Astrocyte (in vitro differentiated cells and primary cell): ENCODE results near the gene TSC2. TPM values are rescaled to one million over a fixed set of nuclear protein-coding genes. Genes with fewer than 3 reads are reported as not detected.

ENCODE experiments used
- DNase-seq: peaks from one replicate; pipeline ENCODE4 v3.0.0-alpha.2; 2010; ENCODE audit warnings: low read depth
- FAIRE-seq: peaks from 2 replicates; lab custom pipeline; 2011; peaks lifted over from hg19 to GRCh38; lab: Jason Lieb, UNC
- H2AFZ ChIP-seq: 2 replicates; pipeline ENCODE4 v1.6.0; 2012; ENCODE audit warnings: low read depth, low read length, inconsistent platforms
- H3K27ac ChIP-seq: 2 replicates; pipeline ENCODE4 v1.5.1; 2011; ENCODE audit warnings: low read depth, low read length, inconsistent platforms
- H3K27me3 ChIP-seq: 2 replicates; pipeline ENCODE4 v1.6.0; 2011; ENCODE audit warnings: low read length, inconsistent platforms; ENCODE audit not compliant: insufficient read depth
- H3K36me3 ChIP-seq: 2 replicates; pipeline ENCODE4 v1.5.1; 2011; ENCODE audit warnings: low read length, inconsistent platforms; ENCODE audit not compliant: insufficient read depth
- H3K4me1 ChIP-seq: 2 replicates; pipeline ENCODE4 v1.5.1; 2011; ENCODE audit warnings: low read length, inconsistent platforms; ENCODE audit not compliant: insufficient read depth
- H3K4me2 ChIP-seq: 2 replicates; pipeline ENCODE4 v1.6.0; 2012; ENCODE audit warnings: low read length, inconsistent platforms
- H3K4me3 ChIP-seq: 2 replicates; pipeline ENCODE4 v1.5.1; 2011; ENCODE audit warnings: low read depth, mild to moderate bottlenecking, low read length, inconsistent platforms; ENCODE audit not compliant: insufficient read depth
- H3K79me2 ChIP-seq: 2 replicates; pipeline ENCODE4 v1.6.0; 2012; ENCODE audit warnings: mild to moderate bottlenecking, low read length, inconsistent platforms; ENCODE audit not compliant: insufficient read depth
- H3K9ac ChIP-seq: 2 replicates; pipeline ENCODE4 v1.6.0; 2012; ENCODE audit warnings: mild to moderate bottlenecking, low read length, inconsistent platforms
- H3K9me3 ChIP-seq: 2 replicates; pipeline ENCODE4 v1.5.1; 2012; ENCODE audit warnings: low read depth, mild to moderate bottlenecking, low read length, inconsistent platforms; ENCODE audit not compliant: insufficient read depth
- H4K20me1 ChIP-seq: 2 replicates; pipeline ENCODE4 v1.6.0; 2012; ENCODE audit warnings: low read length, inconsistent platforms; ENCODE audit not compliant: insufficient read depth
- H3K27ac Mint-ChIP-seq: one replicate; pipeline ENCODE4 v1.8.0; 2021; ENCODE audit warnings: mild to moderate bottlenecking, mixed read lengths; ENCODE audit not compliant: unreplicated experiment
- H3K27me3 Mint-ChIP-seq: one replicate; pipeline ENCODE4 v1.8.0; 2021; ENCODE audit warnings: low read depth, mixed read lengths; ENCODE audit not compliant: unreplicated experiment
- H3K36me3 Mint-ChIP-seq: one replicate; pipeline ENCODE4 v1.8.0; 2021; ENCODE audit warnings: low read depth, mixed read lengths; ENCODE audit not compliant: unreplicated experiment
- H3K4me1 Mint-ChIP-seq: one replicate; pipeline ENCODE4 v1.8.0; 2021; ENCODE audit warnings: low read depth, mixed read lengths; ENCODE audit not compliant: unreplicated experiment
- H3K4me3 Mint-ChIP-seq: one replicate; pipeline ENCODE4 v1.8.0; 2021; ENCODE audit warnings: mild to moderate bottlenecking, moderate library complexity, mixed read lengths; ENCODE audit not compliant: unreplicated experiment
- H3K9me3 Mint-ChIP-seq: one replicate; pipeline ENCODE4 v1.8.0; 2021; ENCODE audit warnings: mild to moderate bottlenecking, mixed read lengths; ENCODE audit not compliant: unreplicated experiment
- CTCF ChIP-seq: IDR thresholded peaks from 2 replicates; pipeline ENCODE4 v1.5.1; 2011; ENCODE audit warnings: low read depth, mild to moderate bottlenecking, inconsistent platforms, low read length, moderate library complexity; ENCODE audit not compliant: insufficient read depth
- EZH2 ChIP-seq: IDR thresholded peaks from 2 replicates; pipeline ENCODE4 v1.6.1; 2012; ENCODE audit warnings: mild to moderate bottlenecking, low read length, inconsistent platforms; ENCODE audit not compliant: insufficient read depth
- total RNA-seq: library from RNA; stranded (reverse); gene quantifications from 2 replicates; pipeline ENCODE4 v1.2.1, GENCODE V29; 2021

The TSC2 gene
- total RNA-seq, 1 donor from 2014 or later = 89.5 TPM

- no peaks in the 10 kb centered on the region for H3K79me2 ChIP-seq
- H3K27ac Mint-ChIP-seq = no peak overlapping the region
- TF ChIP-seq CTCF (no peak), EZH2 (no peak)
- H3K9me3 ChIP-seq = no peaks in the 10 kb centered on the region
- no peaks in the 10 kb centered on the region for H3K4me1 Mint-ChIP-seq
- H3K27ac ChIP-seq = no peak overlapping the region
- no peak for FAIRE-seq
- no peaks in the 10 kb centered on the region for H4K20me1 ChIP-seq
- DNase-seq = no peak
- H3K9me3 Mint-ChIP-seq = no peaks in the 10 kb centered on the region
- no peaks in the 10 kb centered on the region for H3K4me1 ChIP-seq
- no peak overlapping the region for H3K4me3 Mint-ChIP-seq
- peaks cover 5% of the 10 kb centered on the region for H3K36me3 Mint-ChIP-seq
- no peak overlapping the region for H3K4me2 ChIP-seq
- H2AFZ ChIP-seq = no peak overlapping the region
- H3K27me3 Mint-ChIP-seq = no peaks in the 10 kb centered on the region
- H3K36me3 ChIP-seq = no peaks in the 10 kb centered on the region
- no peaks in the 10 kb centered on the region for H3K27me3 ChIP-seq
- no peak overlapping the region for H3K4me3 ChIP-seq
- no peak overlapping the region for H3K9ac ChIP-seq
These were observed 33.7 kb downstream of the TSC2 start for GRCh38 chr16:2081201-2082084.

GRCh38 chr16:2082171-2082982 is 34.6 kb downstream of the TSC2 start:
- Histone ChIP-seq H3K4me3 (no peak overlapping the region), H3K27me3 (no peaks in the 10 kb centered on the region), H3K79me2 (no peaks in the 10 kb centered on the region), H2AFZ (no peak overlapping the region), H3K9ac (no peak overlapping the region), H3K9me3 (no peaks in the 10 kb centered on the region), H3K36me3 (no peaks in the 10 kb centered on the region), H3K4me1 (no peaks in the 10 kb centered on the region), H3K4me2 (no peak overlapping the region), H3K27ac (no peak overlapping the region), H4K20me1 (no peaks in the 10 kb centered on the region)
- Mint-ChIP-seq H3K27me3 (no peaks in the 10 kb centered on the region), H3K36me3 (peaks cover 5% of the 10 kb centered on the region), H3K9me3 (no peaks in the 10 kb centered on the region), H3K4me3 (no peak overlapping the region), H3K27ac (no peak overlapping the region), H3K4me1 (no peaks in the 10 kb centered on the region)
- no peak for TF ChIP-seq CTCF
- DNase-seq = no peak
- no peak for FAIRE-seq
